ENCODE results near the gene NKD2. TPM values are rescaled to one million over a fixed set of nuclear protein-coding genes. Genes with fewer than 3 reads are reported as not detected.
"Not testable (repeated sequence)": the region's sequence is repeated elsewhere in the genome, so short reads cannot be mapped to it uniquely, and the experiment has no call there.

The NKD2 gene
- total and polyA plus RNA-seq, 3 donors from 2014 or later, result 16.5 to 42.1 (median 31.6) TPM

DNA sequence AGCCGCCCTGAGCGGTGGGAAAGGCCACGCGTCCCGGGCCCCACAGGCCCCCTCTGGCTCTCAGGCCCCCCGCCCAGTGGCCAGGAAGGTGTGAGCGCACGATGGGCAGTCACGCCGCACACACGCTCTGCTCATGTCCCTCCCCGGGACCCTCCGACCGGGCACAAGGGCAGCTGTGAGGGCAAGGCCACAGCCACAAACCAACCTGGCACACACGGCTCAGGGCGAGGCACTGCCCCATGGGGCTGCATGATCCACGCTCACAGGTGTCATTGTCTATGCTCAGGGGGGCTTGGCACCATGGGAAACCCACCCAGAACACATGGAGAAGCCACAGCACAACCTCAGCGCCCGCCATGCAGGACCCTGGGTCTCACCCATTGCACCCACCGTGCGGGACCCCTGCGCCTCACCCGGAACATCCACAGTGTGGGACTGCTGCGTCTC is 52.0 kb downstream of the NKD2 start:
- 85 to 100% methylated on average over 7 to 24 of the region's 24 CpGs for WGBS, 2 donors
- Histone ChIP-seq H3K9me3 (no peaks in the 10 kb centered on the region), H3K36me3 (ENCODE audit: low read depth, missing control alignments) (no peaks in the 10 kb centered on the region), H3K4me3 (no peak overlapping the region), H3K4me1 (no peaks in the 10 kb centered on the region), H3K27ac (no peak overlapping the region), H3K27me3 (no peaks in the 10 kb centered on the region)
- intact Hi-C loops (cut with DNase I; ENCODE audit: low total_unique reads), result no loop called here
- TF ChIP-seq, protein P1, sequence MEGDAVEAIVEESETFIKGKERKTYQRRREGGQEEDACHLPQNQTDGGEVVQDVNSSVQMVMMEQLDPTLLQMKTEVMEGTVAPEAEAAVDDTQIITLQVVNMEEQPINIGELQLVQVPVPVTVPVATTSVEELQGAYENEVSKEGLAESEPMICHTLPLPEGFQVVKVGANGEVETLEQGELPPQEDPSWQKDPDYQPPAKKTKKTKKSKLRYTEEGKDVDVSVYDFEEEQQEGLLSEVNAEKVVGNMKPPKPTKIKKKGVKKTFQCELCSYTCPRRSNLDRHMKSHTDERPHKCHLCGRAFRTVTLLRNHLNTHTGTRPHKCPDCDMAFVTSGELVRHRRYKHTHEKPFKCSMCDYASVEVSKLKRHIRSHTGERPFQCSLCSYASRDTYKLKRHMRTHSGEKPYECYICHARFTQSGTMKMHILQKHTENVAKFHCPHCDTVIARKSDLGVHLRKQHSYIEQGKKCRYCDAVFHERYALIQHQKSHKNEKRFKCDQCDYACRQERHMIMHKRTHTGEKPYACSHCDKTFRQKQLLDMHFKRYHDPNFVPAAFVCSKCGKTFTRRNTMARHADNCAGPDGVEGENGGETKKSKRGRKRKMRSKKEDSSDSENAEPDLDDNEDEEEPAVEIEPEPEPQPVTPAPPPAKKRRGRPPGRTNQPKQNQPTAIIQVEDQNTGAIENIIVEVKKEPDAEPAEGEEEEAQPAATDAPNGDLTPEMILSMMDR (IDR thresholded peaks at IDR 0.05), result no peak
- TF ChIP-seq POLR2A (IDR thresholded peaks at IDR 0.05), result no peak
- DNase-seq, result no peak

- H3K36me3 ChIP-seq (ENCODE audit: low read depth, missing control alignments); DNase-seq; H3K9me3 ChIP-seq; H3K27me3 ChIP-seq; intact Hi-C loops (cut with DNase I; ENCODE audit: low total_unique reads); H3K4me3 ChIP-seq; H3K27ac ChIP-seq; H3K4me1 ChIP-seq: not testable (repeated sequence)
- WGBS, 2 donors, result 100% methylated on average over 6 of the region's 43 CpGs; no CpG with 5 or more reads in 1 of the 2 donors
Measured at GRCh38 chr5:1061292-1061691, 52.7 kb downstream of the NKD2 start.

- H3K4me1 ChIP-seq, result no peaks in the 10 kb centered on the region
- H3K9me3 ChIP-seq, result no peaks in the 10 kb centered on the region
- no peak overlapping the region for H3K27ac ChIP-seq
- intact Hi-C loops (cut with DNase I; ENCODE audit: low total_unique reads), result no loop called here
- H3K27me3 ChIP-seq, result no peaks in the 10 kb centered on the region
- no peak for DNase-seq
- no peaks in the 10 kb centered on the region for H3K36me3 ChIP-seq (ENCODE audit: low read depth, missing control alignments)
- H3K4me3 ChIP-seq, result no peak overlapping the region
- TF ChIP-seq, protein P1 (IDR thresholded peaks at IDR 0.05), result no peak
- TF ChIP-seq POLR2A (IDR thresholded peaks at IDR 0.05), result no peak
- WGBS, 2 donors, result 79 to 83% methylated on average over 8 to 10 of the region's 10 CpGs
Measured at GRCh38 chr5:1061916-1062315, 53.3 kb downstream of the NKD2 start.

DNA sequence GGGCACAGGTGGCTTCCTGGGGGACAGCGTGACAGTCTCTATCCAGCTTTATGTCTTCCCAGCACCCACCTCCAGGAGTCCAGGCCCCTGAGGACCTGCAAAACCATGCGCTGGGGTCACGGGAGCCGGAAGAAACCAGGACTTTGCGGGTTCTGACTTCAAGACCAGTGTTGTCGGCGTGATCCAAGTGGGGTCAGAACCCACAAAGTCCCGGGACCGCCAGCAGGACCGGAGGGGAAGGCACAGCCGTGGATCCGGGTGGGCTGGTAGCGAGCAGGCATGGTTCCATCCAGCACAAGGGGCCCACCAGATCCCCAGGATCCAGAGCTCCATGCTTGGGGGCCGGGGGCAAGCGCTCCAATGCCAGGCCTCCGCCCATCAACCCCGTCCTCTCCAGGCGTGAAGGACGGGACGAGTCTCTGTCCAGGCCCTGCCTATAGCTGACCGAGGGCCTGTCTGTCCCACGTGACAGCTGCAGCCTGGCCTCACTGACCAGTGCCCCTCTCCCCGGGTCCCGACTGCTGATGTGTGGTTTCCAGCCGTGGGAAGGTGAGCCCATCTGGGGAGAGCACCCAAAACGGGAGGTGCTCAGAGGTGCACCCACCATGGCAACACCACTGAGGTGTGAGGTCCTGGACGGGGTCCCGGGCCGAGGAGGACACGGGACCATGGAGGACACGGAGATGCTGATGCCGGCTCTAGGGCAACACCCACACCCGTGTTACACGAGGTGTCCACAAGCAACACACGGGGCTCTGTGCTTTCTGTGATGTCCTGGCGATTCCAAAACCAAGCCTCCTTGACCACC is 54.4 kb downstream of the NKD2 start:
- H3K27me3 ChIP-seq, result no peaks in the 10 kb centered on the region
- TF ChIP-seq, protein P1 (IDR thresholded peaks at IDR 0.05), result no peak
- no peak for TF ChIP-seq POLR2A (IDR thresholded peaks at IDR 0.05)
- DNase-seq, result no peak
- no peaks in the 10 kb centered on the region for H3K9me3 ChIP-seq
- no peaks in the 10 kb centered on the region for H3K4me1 ChIP-seq
- 93 to 96% methylated on average over 29 to 36 of the region's 36 CpGs for WGBS, 2 donors
- intact Hi-C loops (cut with DNase I; ENCODE audit: low total_unique reads), result no loop called here
- no peak overlapping the region for H3K27ac ChIP-seq
- no peaks in the 10 kb centered on the region for H3K36me3 ChIP-seq (ENCODE audit: low read depth, missing control alignments)
- H3K4me3 ChIP-seq, result no peak overlapping the region

DNA sequence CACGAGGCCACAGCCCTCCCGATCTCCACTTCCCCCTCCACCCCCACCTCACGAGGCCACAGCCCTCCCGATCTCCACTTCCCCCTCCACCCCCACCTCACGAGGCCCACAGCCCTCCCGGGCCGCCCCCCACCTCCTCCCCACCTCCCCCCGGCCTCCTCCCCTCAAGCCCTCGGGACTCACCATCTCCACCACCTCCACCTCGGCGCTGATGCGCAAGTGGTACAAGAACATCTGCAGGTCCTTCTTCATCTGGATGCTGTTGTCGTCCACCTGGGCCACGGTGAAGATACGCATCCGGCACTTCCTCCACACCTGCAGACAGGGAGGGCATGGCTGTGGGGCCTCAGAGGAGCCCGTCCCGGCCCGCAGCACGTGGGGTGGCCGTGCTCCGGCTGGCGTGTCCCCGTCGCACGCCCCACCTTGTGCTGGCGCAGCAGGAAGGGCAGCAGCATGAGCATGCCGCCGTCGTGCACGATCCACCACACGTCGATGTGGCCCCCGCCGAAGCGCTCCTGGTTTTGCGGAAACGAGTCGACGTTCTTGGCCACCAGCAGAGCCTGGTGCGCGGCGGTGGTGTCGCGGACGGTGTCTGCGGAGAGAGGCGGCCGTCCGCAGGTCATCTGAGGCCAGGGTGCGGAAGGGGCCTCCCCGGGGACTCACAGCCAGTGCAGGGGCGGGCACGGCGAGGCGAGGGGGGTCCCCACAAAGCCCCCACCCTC is 55.2 kb downstream of the NKD2 start:
- H3K4me1 ChIP-seq, result no peaks in the 10 kb centered on the region
- H3K27me3 ChIP-seq, result no peaks in the 10 kb centered on the region
- H3K36me3 ChIP-seq (ENCODE audit: low read depth, missing control alignments), result no peaks in the 10 kb centered on the region
- intact Hi-C loops (cut with DNase I; ENCODE audit: low total_unique reads), result no loop called here
- no peak for DNase-seq
- no peaks in the 10 kb centered on the region for H3K9me3 ChIP-seq
- 85 to 97% methylated on average over 17 to 47 of the region's 56 CpGs for WGBS, 2 donors
- no peak for TF ChIP-seq POLR2A (IDR thresholded peaks at IDR 0.05)
- TF ChIP-seq, protein P1 (IDR thresholded peaks at IDR 0.05), result no peak
- H3K27ac ChIP-seq, result no peak overlapping the region
- H3K4me3 ChIP-seq, result no peak overlapping the region

Data from testis (tissue), 3 donors.